SK-N-SH treated with all-trans-retinoic acid at 6 μM for 48 hours (cell line): ENCODE measurements around the gene KRTAP5-6.

Experiments used
- ARNTL ChIP-seq: fragments of 450-650 bp; formaldehyde crosslinking; IDR thresholded peaks from 2 replicates; pipeline ENCODE4 v1.5.0; 2020; ENCODE audit warnings: low read depth, mild to moderate bottlenecking, moderate library complexity, borderline replicate concordance
- CREB5 ChIP-seq: fragments of 250-450 bp; sonication (Bioruptor Pico); IDR thresholded peaks from 2 replicates; pipeline ENCODE4 v1.5.1; 2020; ENCODE audit warnings: low read depth, mild to moderate bottlenecking, moderate library complexity
- ESRRG ChIP-seq: fragments of 250-450 bp; sonication (Bioruptor Pico); IDR thresholded peaks from 2 replicates; pipeline ENCODE4 v1.6.1; 2021; ENCODE audit warnings: mild to moderate bottlenecking
- OSR1 ChIP-seq: fragments of 250-450 bp; sonication (Bioruptor Pico); IDR thresholded peaks from 2 replicates; pipeline ENCODE4 v1.8.0; 2022; ENCODE audit warnings: moderate library complexity, mild to moderate bottlenecking, inconsistent platforms
- PATZ1 ChIP-seq: fragments of 250-450 bp; sonication (Bioruptor Pico); IDR thresholded peaks from 2 replicates; pipeline ENCODE4 v1.8.0; 2020; ENCODE audit warnings: mild to moderate bottlenecking, moderate library complexity, borderline replicate concordance
- TOX ChIP-seq: fragments of 250-450 bp; sonication (Bioruptor Pico); IDR thresholded peaks from 2 replicates; pipeline ENCODE4 v1.8.0; 2021; ENCODE audit warnings: mild to moderate bottlenecking, moderate library complexity, borderline replicate concordance
- ZC3H10 ChIP-seq: fragments of 250-450 bp; sonication (Bioruptor Pico); IDR thresholded peaks from 2 replicates; pipeline ENCODE4 v1.5.1; 2021; ENCODE audit warnings: mild to moderate bottlenecking, moderate library complexity
- ZFP3 ChIP-seq: fragments of 250-450 bp; sonication (Bioruptor Pico); IDR thresholded peaks from 2 replicates; pipeline ENCODE4 v1.5.0; 2020; ENCODE audit warnings: mild to moderate bottlenecking, moderate library complexity
- ZNF8 ChIP-seq: fragments of 450-650 bp; formaldehyde crosslinking; IDR thresholded peaks from 2 replicates; pipeline ENCODE4 v1.5.0; 2020; ENCODE audit warnings: mild to moderate bottlenecking, moderate library complexity

- TF ChIP-seq ZNF8 (CRISPR knock-in tag) (no peak), CREB5 (no peak), ESRRG (CRISPR knock-in tag) (no peak), TOX (no peak), ZC3H10 (CRISPR knock-in tag) (no peak), ARNTL (CRISPR knock-in tag) (no peak), PATZ1 (no peak), OSR1 (CRISPR knock-in tag) (no peak), ZFP3 (CRISPR knock-in tag) (no peak)
Observed at GRCh38 chr11:1699771-1700170, 2.8 kb downstream of the KRTAP5-6 start.
